Astrocyte of the spinal cord (primary cell): ENCODE data around the gene EPHB6.

Source experiments
- DNase-seq: peaks from one replicate; pipeline ENCODE4 v3.0.0; 2011; ENCODE audit warnings: low read depth, low spot score
- H3K4me3 ChIP-seq: 2 replicates; pipeline ENCODE4 v1.5.1; 2011; ENCODE audit warnings: low read depth, mild to moderate bottlenecking, low read length, moderate library complexity
- in situ Hi-C: cut with HindIII; loops from 2 replicates; pipeline ENCODE4 v1.10.0; 2017; ENCODE audit warnings: low sequenced_read_pairs
- TF ChIP-seq, protein P1 (sequence below): IDR thresholded peaks from 2 replicates; pipeline ENCODE4 v1.5.1; 2012; ENCODE audit warnings: low read depth, mild to moderate bottlenecking, low read length, inconsistent platforms

EPHB6 gene

DNA sequence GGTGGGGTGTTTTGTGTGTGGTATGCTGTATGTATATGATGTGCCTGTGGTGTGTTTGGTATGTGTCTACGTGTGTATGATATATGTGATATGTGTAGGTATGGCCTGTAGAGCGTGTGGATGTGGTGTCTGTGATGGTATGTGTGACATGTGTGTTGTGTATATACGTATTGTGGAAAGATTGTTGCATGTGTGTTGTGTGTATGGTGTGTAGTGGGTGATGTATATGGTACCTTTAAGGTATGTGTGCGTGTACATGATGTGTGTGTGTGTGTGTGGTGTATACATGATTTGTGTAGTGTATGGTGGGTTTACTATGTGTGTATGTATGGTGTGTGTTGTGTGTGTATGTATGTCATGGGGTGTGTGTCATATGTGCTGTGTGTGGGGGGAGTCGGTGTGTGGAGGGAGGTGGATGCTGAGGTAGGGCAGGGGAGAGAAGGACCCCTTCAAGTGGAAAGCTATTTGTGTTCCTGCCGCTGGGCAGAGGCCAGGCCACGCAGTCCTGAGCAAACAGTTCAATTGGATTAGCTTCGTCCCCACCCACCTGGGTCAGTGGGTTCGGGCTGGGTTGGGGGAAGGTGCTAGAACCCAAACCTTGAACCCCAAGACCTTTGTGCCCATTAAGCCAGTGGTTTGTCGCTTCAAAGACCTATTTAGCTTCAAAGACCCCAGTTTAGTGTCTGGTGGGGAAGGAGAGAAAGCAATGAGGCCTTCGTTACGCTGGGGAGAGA lies 32.6 kb downstream of the EPHB6 start:
- in situ Hi-C loops: no loop called here
- DNase-seq: no peak

DNA sequence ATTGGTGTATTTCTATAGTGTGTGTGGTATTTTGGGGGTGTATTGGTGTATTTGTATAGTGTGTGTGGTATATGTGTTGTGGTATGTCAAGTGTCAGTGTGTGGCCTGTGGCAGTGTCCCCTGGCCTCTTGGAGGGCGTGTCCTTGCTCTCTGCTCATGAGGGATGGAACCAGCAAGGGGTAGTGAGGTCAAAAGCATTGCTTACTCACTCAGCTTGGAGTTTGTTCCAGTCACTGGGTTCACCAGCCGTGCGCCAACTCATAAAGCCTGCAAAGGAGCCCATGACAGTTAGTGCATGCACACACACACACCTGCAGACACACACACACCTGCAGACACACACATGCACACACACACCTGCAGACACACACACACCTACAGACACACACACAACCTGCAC lies 34.9 kb downstream of the EPHB6 start:
- TF ChIP-seq, protein P1, sequence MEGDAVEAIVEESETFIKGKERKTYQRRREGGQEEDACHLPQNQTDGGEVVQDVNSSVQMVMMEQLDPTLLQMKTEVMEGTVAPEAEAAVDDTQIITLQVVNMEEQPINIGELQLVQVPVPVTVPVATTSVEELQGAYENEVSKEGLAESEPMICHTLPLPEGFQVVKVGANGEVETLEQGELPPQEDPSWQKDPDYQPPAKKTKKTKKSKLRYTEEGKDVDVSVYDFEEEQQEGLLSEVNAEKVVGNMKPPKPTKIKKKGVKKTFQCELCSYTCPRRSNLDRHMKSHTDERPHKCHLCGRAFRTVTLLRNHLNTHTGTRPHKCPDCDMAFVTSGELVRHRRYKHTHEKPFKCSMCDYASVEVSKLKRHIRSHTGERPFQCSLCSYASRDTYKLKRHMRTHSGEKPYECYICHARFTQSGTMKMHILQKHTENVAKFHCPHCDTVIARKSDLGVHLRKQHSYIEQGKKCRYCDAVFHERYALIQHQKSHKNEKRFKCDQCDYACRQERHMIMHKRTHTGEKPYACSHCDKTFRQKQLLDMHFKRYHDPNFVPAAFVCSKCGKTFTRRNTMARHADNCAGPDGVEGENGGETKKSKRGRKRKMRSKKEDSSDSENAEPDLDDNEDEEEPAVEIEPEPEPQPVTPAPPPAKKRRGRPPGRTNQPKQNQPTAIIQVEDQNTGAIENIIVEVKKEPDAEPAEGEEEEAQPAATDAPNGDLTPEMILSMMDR: no peak
- no peak for DNase-seq
- no peak overlapping the region for H3K4me3 ChIP-seq
- in situ Hi-C loops: no loop called here

More for the DNA sequence above, 32.6 kb downstream of the EPHB6 start:
- TF ChIP-seq, protein P1: no peak
- no peak overlapping the region for H3K4me3 ChIP-seq

DNA sequence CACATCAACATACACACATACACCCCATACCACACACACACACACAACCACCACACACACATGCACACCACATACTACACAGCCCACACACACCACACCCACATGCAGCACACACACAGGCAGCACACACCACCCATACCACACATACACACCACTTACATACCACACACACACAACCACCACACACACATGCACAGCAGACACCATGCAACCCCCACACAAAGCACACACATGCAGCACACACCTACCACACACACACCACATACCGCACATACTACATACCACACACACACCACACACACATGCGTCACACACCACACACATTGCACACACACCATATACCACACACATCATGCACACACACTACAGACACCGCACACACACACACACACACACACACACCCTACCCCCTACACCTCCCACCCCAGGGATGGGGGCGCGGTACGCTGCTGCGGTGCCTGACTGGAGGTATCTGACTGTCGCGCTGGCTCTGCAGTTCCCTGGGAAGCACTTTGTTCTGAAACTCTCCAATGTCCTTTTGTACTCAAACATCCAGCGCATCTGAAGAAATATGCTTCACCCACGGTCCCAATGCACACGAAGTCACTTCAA lies 36.1 kb downstream of the EPHB6 start:
- in situ Hi-C loops: no loop called here
- TF ChIP-seq, protein P1: no peak
- no peak overlapping the region for H3K4me3 ChIP-seq
- DNase-seq: no peak

DNA sequence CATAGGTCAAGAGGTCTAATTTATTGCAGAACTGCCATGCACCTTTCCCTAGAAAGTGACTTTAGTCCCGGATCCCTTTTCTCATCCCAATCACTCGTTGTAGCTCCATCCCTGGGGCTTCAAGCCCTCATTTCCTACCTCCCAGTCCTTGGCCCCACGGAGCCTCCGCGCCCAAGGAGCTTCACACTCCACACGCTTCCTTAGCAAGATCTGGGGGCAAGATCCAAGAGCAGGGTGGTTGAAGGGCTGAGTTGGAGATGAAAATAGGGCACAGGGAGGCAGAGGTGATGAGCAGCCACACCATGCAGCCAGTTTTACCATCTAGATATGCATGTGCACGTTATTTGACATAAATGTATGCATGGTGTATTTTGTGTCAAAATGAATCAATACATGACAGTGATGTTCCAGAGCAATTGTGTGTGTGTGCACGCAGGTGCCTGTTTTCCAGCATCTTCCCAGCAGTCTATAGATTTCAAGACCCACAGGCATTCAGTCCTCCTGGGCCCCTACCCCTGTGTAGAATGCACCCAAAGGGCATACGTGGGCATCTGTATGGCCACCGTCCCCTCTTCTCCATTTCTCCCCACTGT lies 36.7 kb downstream of the EPHB6 start:
- DNase-seq: no peak
- TF ChIP-seq, protein P1: no peak
- no peak overlapping the region for H3K4me3 ChIP-seq
- in situ Hi-C loops: no loop called here

DNA sequence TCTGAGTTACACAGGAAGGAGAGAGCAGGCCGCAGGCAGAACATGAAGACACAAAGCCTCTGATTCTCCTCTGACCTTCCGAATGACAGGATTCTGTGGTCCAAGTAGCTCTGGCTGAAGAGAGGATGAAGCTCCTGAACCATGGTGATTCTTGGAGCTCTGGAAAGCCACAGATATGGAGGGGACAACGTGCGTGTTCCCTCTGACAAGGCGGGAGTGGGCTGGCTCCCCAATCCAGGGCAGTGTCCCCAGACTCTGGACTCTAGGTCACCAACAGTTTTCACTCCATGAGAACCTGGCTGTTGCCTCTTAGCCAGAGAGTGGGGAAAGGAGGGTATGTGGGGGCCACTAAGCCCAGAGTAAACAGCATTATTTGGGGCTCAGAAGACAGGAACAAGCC lies 38.1 kb downstream of the EPHB6 start:
- no peak overlapping the region for H3K4me3 ChIP-seq
- no peak for DNase-seq
- in situ Hi-C loops: no loop called here
- TF ChIP-seq, protein P1: no peak

DNA sequence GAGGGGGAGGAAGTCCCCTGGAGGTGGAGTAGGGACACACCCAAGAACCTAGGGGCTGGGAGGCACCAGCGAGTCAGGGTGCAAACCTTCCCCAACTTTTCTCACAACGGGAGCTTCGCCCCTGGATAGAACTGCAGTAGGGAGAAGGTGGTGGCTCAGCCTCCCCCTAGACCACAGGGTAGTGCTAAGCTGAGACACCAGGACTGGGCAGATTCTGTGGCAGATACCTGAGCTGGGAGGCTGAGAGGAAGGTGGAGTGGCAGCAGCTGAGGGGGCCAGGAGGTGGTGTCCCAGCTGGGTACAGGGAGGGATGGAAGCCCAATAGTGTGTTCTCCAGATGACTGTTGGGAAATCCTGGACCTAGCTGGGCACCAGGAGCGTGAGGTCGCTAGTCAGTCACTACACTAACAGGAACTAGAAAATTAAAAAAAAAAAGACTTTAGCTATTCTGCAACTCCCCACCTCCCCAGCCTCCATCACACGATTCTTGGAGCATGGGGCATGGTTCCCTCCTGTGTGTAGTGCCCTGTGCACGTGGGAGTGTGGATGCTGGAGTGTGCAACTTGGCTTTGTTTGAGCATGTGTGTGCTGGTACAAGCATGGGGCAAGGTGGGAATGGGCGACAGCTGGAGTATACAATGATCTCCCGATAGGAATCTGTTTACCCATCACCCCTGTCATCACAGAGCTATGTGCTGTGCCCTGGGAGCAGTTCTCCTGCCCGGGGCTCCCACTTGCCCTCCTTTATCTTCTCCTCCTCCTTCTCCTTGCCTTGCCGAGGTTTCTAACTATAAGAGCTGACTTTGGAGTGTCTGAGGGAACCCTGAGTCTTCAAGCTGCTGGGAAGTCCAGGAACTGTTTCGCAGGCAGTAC lies 39.5 kb downstream of the EPHB6 start:
- DNase-seq: no peak
- TF ChIP-seq, protein P1: no peak
- H3K4me3 ChIP-seq: no peak overlapping the region
- in situ Hi-C loops: no loop called here
